GM23338 (cell line): ENCODE results near the gene TSNAX. TPM values are rescaled to one million over a fixed set of nuclear protein-coding genes. Genes with fewer than 3 reads are reported as not detected.

Source experiments
- ATAC-seq: fragments of 200-7000 bp; cut with Tn5 transposase; 3 replicates; pipeline ENCODE4 v1.9.1; 2020
- DNase-seq: peaks from one replicate; pipeline ENCODE4 v3.0.0-alpha.2; 2015; ENCODE audit warnings: low spot score
- H2AFZ ChIP-seq: fragments of 200-600 bp; sonication (generic); 2 replicates; pipeline ENCODE4 v1.8.0; 2016; ENCODE audit warnings: antibody characterized with exemption, mild to moderate bottlenecking, moderate library complexity
- H3F3A ChIP-seq: fragments of 200-600 bp; sonication (generic); replicated peaks from 2 replicates; pipeline ENCODE4 v1.8.0; 2017; ENCODE audit warnings: antibody characterized with exemption, mixed run types, low read depth
- H3K27ac ChIP-seq: fragments of 200-600 bp; sonication (generic); 2 replicates; pipeline ENCODE4 v1.6.1; 2016; ENCODE audit warnings: low read depth
- H3K27me3 ChIP-seq: fragments of 200-600 bp; sonication (generic); 2 replicates; pipeline ENCODE4 v1.8.0; 2016; ENCODE audit warnings: mild to moderate bottlenecking, mixed run types, moderate library complexity; ENCODE audit not compliant: insufficient read depth
- H3K36me3 ChIP-seq: fragments of 200-600 bp; sonication (generic); 2 replicates; pipeline ENCODE4 v1.8.0; 2016; ENCODE audit warnings: mild to moderate bottlenecking; ENCODE audit not compliant: insufficient read depth
- H3K4me1 ChIP-seq: fragments of 200-600 bp; sonication (generic); 2 replicates; pipeline ENCODE4 v1.8.0; 2016; ENCODE audit warnings: mild to moderate bottlenecking, moderate library complexity; ENCODE audit not compliant: insufficient read depth
- H3K4me2 ChIP-seq: fragments of 200-600 bp; sonication (generic); 2 replicates; pipeline ENCODE4 v1.7.1; 2017; ENCODE audit warnings: mixed run types
- H3K4me3 ChIP-seq: fragments of 200-600 bp; sonication (generic); 2 replicates; pipeline ENCODE4 v1.6.1; 2016; ENCODE audit warnings: mixed run types
- H3K79me2 ChIP-seq: fragments of 200-600 bp; sonication (generic); replicated peaks from 2 replicates; pipeline ENCODE4 v1.8.0; 2017; ENCODE audit warnings: mild to moderate bottlenecking; ENCODE audit not compliant: insufficient read depth
- H3K9me2 ChIP-seq: fragments of 200-600 bp; sonication (generic); 2 replicates; pipeline ENCODE4 v1.8.0; 2017; ENCODE audit not compliant: insufficient read depth
- H4K20me1 ChIP-seq: fragments of 200-600 bp; sonication (generic); replicated peaks from 2 replicates; pipeline ENCODE4 v1.8.0; 2017; ENCODE audit warnings: mild to moderate bottlenecking; ENCODE audit not compliant: insufficient read depth
- H3K27ac Mint-ChIP-seq: 2 replicates; pipeline ENCODE4 v1.8.0; 2020; ENCODE audit warnings: inconsistent platforms, mild to moderate bottlenecking, moderate library complexity, mixed read lengths
- H3K27me3 Mint-ChIP-seq: 3 replicates; pipeline ENCODE4 v1.8.0; 2022; ENCODE audit warnings: low read depth, mild to moderate bottlenecking, moderate library complexity, mixed read lengths, inconsistent platforms; ENCODE audit not compliant: insufficient read depth, poor library complexity
- H3K36me3 Mint-ChIP-seq: 3 replicates; pipeline ENCODE4 v1.8.0; 2021; ENCODE audit warnings: low read depth, mild to moderate bottlenecking, inconsistent platforms, moderate library complexity, mixed read lengths
- H3K4me1 Mint-ChIP-seq: 3 replicates; pipeline ENCODE4 v1.8.0; 2020; ENCODE audit warnings: mild to moderate bottlenecking, inconsistent platforms, mixed read lengths
- H3K4me3 Mint-ChIP-seq: 3 replicates; pipeline ENCODE4 v1.8.0; 2021; ENCODE audit warnings: moderate library complexity, mild to moderate bottlenecking, inconsistent platforms, mixed read lengths
- H3K9me3 Mint-ChIP-seq: 3 replicates; pipeline ENCODE4 v1.8.0; 2020; ENCODE audit warnings: moderate library complexity, mild to moderate bottlenecking, inconsistent platforms, mixed read lengths
- CREB1 ChIP-seq: fragments of 250-450 bp; sonication (Bioruptor Pico); IDR thresholded peaks from 2 replicates; pipeline ENCODE4 v1.5.0; 2020; ENCODE audit warnings: low read depth, mild to moderate bottlenecking, moderate library complexity
- CTCF ChIP-seq, 2 experiments: fragments of 200-600 bp in 1 of 2; sonication (generic) in 1 of 2; conservative IDR thresholded peaks; 2 replicates each; pipeline versions ENCODE4 v1.5.1 to v1.6.1; 2016 to 2017; ENCODE audit warnings: antibody characterized with exemption in 2 of 2, low read depth in 2 of 2, mild to moderate bottlenecking in 2 of 2, moderate library complexity in 1 of 2
- ETS1 ChIP-seq: IDR thresholded peaks from 2 replicates; pipeline ENCODE4 v1.6.1; 2016; ENCODE audit warnings: antibody characterized with exemption
- EZH2 ChIP-seq: fragments of 200-600 bp; sonication (generic); IDR thresholded peaks from one replicate; pipeline ENCODE4 v1.8.0; 2017; ENCODE audit warnings: antibody characterized with exemption, mild to moderate bottlenecking, low read depth; ENCODE audit not compliant: unreplicated experiment
- EZH2phosphoT487 ChIP-seq: fragments of 200-600 bp; sonication (generic); IDR thresholded peaks from one replicate; pipeline ENCODE4 v1.8.1; 2018; ENCODE audit warnings: antibody characterized with exemption; ENCODE audit not compliant: unreplicated experiment
- JUNB ChIP-seq: IDR thresholded peaks from one replicate; pipeline ENCODE4 v1.6.1; 2016; ENCODE audit warnings: antibody characterized with exemption; ENCODE audit not compliant: unreplicated experiment
- NANOG ChIP-seq: IDR thresholded peaks from 2 replicates; pipeline ENCODE4 v1.6.1; 2016; ENCODE audit warnings: antibody characterized with exemption, borderline replicate concordance
- POLR2AphosphoS5 ChIP-seq: IDR thresholded peaks from 2 replicates; pipeline ENCODE4 v1.6.1; 2016; ENCODE audit warnings: antibody characterized with exemption, low read depth
- REST ChIP-seq: IDR thresholded peaks from one replicate; pipeline ENCODE4 v1.6.1; 2018; ENCODE audit warnings: antibody characterized with exemption; ENCODE audit not compliant: unreplicated experiment
- STAT1 ChIP-seq: IDR thresholded peaks from one replicate; pipeline ENCODE4 v1.6.1; 2016; ENCODE audit warnings: antibody characterized with exemption; ENCODE audit not compliant: unreplicated experiment
- ZNF114 ChIP-seq: fragments of 250-450 bp; sonication (Bioruptor Pico); IDR thresholded peaks from 2 replicates; pipeline ENCODE4 v1.5.0; 2020; ENCODE audit warnings: mild to moderate bottlenecking, moderate library complexity
- ZNF331 ChIP-seq: fragments of 250-450 bp; sonication (Bioruptor Pico); IDR thresholded peaks from 2 replicates; pipeline ENCODE4 v1.5.0; 2020; ENCODE audit warnings: low read depth, mild to moderate bottlenecking, moderate library complexity
- ZNF462 ChIP-seq: fragments of 250-450 bp; sonication (Bioruptor Pico); IDR thresholded peaks from 2 replicates; pipeline ENCODE4 v1.5.0; 2020; ENCODE audit warnings: mild to moderate bottlenecking, moderate library complexity
- polyA plus RNA-seq: library from polyadenylated mRNA; unstranded; fragments of >200 nt; fragmentation: Nextera tagmentation; extraction: Ambion mirVana; gene quantifications from 2 replicates; pipeline ENCODE4 v1.2.1, GENCODE V29; 2016
- total RNA-seq: library from RNA; depleted of rRNA; stranded (reverse); fragments of >200 nt; shearing (Covaris generic); gene quantifications from 2 replicates; pipeline ENCODE4 v1.2.3, GENCODE V29; 2014

TSNAX gene
- total and polyA plus RNA-seq, 2 experiments from 2014 or later: 31.5 to 31.7 TPM

- peaks cover 7% of the 10 kb centered on the region; the same call in 1 of the 2 replicates for H3K36me3 ChIP-seq
- H3K27ac ChIP-seq: no peak overlapping the region
- no peak overlapping the region for H3K4me3 Mint-ChIP-seq
- no peaks in the 10 kb centered on the region for H3K79me2 ChIP-seq
- no peaks in the 10 kb centered on the region for H3K4me1 ChIP-seq
- H3K4me3 ChIP-seq: no peak overlapping the region
- H3F3A ChIP-seq: no peaks in the 10 kb centered on the region
- H3K27me3 Mint-ChIP-seq: no peaks in the 10 kb centered on the region
- no peak for ATAC-seq
- no peak overlapping the region for H3K27ac Mint-ChIP-seq
- H3K27me3 ChIP-seq: no peaks in the 10 kb centered on the region
- H4K20me1 ChIP-seq: peaks cover 3% of the 10 kb centered on the region; the same call in 1 of the 2 replicates
- DNase-seq: no peak
- no peaks in the 10 kb centered on the region for H3K4me1 Mint-ChIP-seq
- H2AFZ ChIP-seq: no peak overlapping the region
- peaks cover 23% of the 10 kb centered on the region; the same call in 2 of the 3 replicates for H3K36me3 Mint-ChIP-seq
- no peak overlapping the region for H3K4me2 ChIP-seq
- TF ChIP-seq NANOG (no peak), JUNB (no peak), EZH2 (no peak), ZNF331 (no peak), CREB1 (CRISPR knock-in tag) (no peak), ETS1 (no peak), ZNF114 (CRISPR knock-in tag) (no peak), CTCF (conservative IDR thresholded peaks at IDR 0.05; ENCODE audit: low read depth in 2 of 2) (no peak), ZNF462 (CRISPR knock-in tag) (no peak), REST (no peak), POLR2AphosphoS5 (no peak), STAT1 (no peak), EZH2phosphoT487 (no peak)
- H3K9me3 Mint-ChIP-seq: no peaks in the 10 kb centered on the region
- H3K9me2 ChIP-seq: no peaks in the 10 kb centered on the region
Measured at GRCh38 chr1:231563247-231563646, 34.8 kb downstream of the TSNAX start.
